GM12878 (cell line): ENCODE measurements around the gene BOD1L2. TPM values are rescaled to one million over a fixed set of nuclear protein-coding genes. Genes with fewer than 3 reads are reported as not detected.

ENCODE experiments used
- ATAC-seq: fragments of 200-7000 bp; cut with Tn5 transposase; 3 replicates; pipeline ENCODE4 v1.9.1; 2020; ENCODE audit warnings: mild to moderate bottlenecking, moderate library complexity
- BruUV-seq: library from RNA; stranded (reverse); fragments of 400-500 nt; replicated peaks from 2 replicates; lab custom pipeline; 2021; lab: Mats Ljungman, UMichigan
- CTCF ChIA-PET: fragments of 300-600 bp; sonication (Branson Sonifier 250); formaldehyde crosslinking; extraction: SDS; loops from one replicate; lab custom pipeline; 2021; ENCODE audit warnings: inconsistent platforms; lab: Yijun Ruan, JAX
- POLR2A ChIA-PET: fragments of 350-600 bp; formaldehyde crosslinking; extraction: SDS; loops from one replicate; lab custom pipeline; 2021; ENCODE audit warnings: inconsistent platforms; lab: Charles Lee
- RAD21 ChIA-PET: fragments of 300-600 bp; sonication (Branson Sonifier 250); formaldehyde crosslinking; loops from one replicate; lab custom pipeline; 2023; ENCODE audit warnings: antibody characterized with exemption; ENCODE audit not compliant: unreplicated experiment; lab: Charles Lee
- SMC1A ChIA-PET: fragments of 300-600 bp; sonication (Branson Sonifier 250); formaldehyde crosslinking; loops from one replicate; lab custom pipeline; 2023; ENCODE audit not compliant: unreplicated experiment, uncharacterized antibody; lab: Charles Lee
- DNase-seq: peaks from one replicate; pipeline ENCODE4 v3.0.0-alpha.2; 2011; ENCODE audit warnings: low read depth, low spot score
- FAIRE-seq: peaks from 3 replicates; lab custom pipeline; 2011; peaks lifted over from hg19 to GRCh38; lab: Jason Lieb, UNC
- H2AFZ ChIP-seq: 2 replicates; pipeline ENCODE4 v1.6.0; 2011; ENCODE audit warnings: low read depth, low read length, control low read depth; ENCODE audit not compliant: control insufficient read depth
- H3K27ac ChIP-seq: 2 replicates; pipeline ENCODE4 v1.5.1; 2011; ENCODE audit warnings: control low read depth; ENCODE audit not compliant: control insufficient read depth, insufficient read depth
- H3K27me3 ChIP-seq, 2 experiments: replicated peaks in 1 of 2; 2 replicates each; pipeline versions ENCODE4 v1.6.0 to v1.6.1; 2011; ENCODE audit warnings: low read length in 1 of 2; ENCODE audit not compliant: control insufficient read depth in 2 of 2, insufficient read depth in 2 of 2
- H3K36me3 ChIP-seq, 2 experiments: 2 replicates each; pipeline ENCODE4 v1.5.1; 2011; ENCODE audit warnings: low read length in 1 of 2; ENCODE audit not compliant: control insufficient read depth in 2 of 2, insufficient read depth in 2 of 2
- H3K4me1 ChIP-seq: 2 replicates; pipeline ENCODE4 v1.6.1; 2011; ENCODE audit warnings: mild to moderate bottlenecking, low read length, moderate library complexity, mixed read lengths; ENCODE audit not compliant: control insufficient read depth, insufficient read depth
- H3K4me2 ChIP-seq: 2 replicates; pipeline ENCODE4 v1.6.0; 2011; ENCODE audit warnings: control low read depth; ENCODE audit not compliant: control insufficient read depth, insufficient read depth
- H3K4me3 ChIP-seq: fragments of 200-600 bp; sonication (generic); 2 replicates; pipeline ENCODE4 v1.5.1; 2016
- H3K79me2 ChIP-seq: 2 replicates; pipeline ENCODE4 v1.6.0; 2011; ENCODE audit warnings: low read length; ENCODE audit not compliant: control insufficient read depth, insufficient read depth
- H3K9ac ChIP-seq: 2 replicates; pipeline ENCODE4 v1.8.0; 2011; ENCODE audit warnings: low read length, control low read depth, mixed read lengths; ENCODE audit not compliant: control insufficient read depth, insufficient read depth
- H3K9me3 ChIP-seq: replicated peaks from 3 replicates; pipeline ENCODE4 v1.5.1; 2011; ENCODE audit warnings: mild to moderate bottlenecking, low read length; ENCODE audit not compliant: control insufficient read depth, insufficient read depth
- H4K20me1 ChIP-seq: 2 replicates; pipeline ENCODE4 v1.6.0; 2011; ENCODE audit not compliant: control insufficient read depth, insufficient read depth
- ASH2L ChIP-seq: fragments of 300-600, 200-600 bp; sonication (generic); IDR thresholded peaks from 2 replicates; pipeline ENCODE4 v1.6.1; 2017; ENCODE audit warnings: low read depth, mild to moderate bottlenecking, borderline replicate concordance
- CREM ChIP-seq: IDR thresholded peaks from 2 replicates; pipeline ENCODE4 v1.6.1; 2014; ENCODE audit warnings: antibody characterized with exemption, low read depth
- JUND ChIP-seq: IDR thresholded peaks from 2 replicates; pipeline ENCODE4 v1.6.1; 2012; ENCODE audit warnings: low read depth, mild to moderate bottlenecking, low read length, improper control_type of control experiment, moderate library complexity
- MEF2B ChIP-seq: fragments of 450-650 bp; IDR thresholded peaks from 2 replicates; pipeline ENCODE4 v1.6.1; 2018; ENCODE audit warnings: mild to moderate bottlenecking, moderate library complexity; ENCODE audit not compliant: partially characterized antibody, poor library complexity, severe bottlenecking
- NFIC ChIP-seq: IDR thresholded peaks from 2 replicates; pipeline ENCODE4 v1.6.1; 2012; ENCODE audit warnings: low read depth, mild to moderate bottlenecking, inconsistent platforms, low read length, moderate library complexity
- RB1 ChIP-seq: fragments of 450-650 bp; formaldehyde crosslinking; IDR thresholded peaks from 2 replicates; pipeline ENCODE4 v1.6.1; 2017; ENCODE audit warnings: mild to moderate bottlenecking, borderline replicate concordance
- SMAD1 ChIP-seq: fragments of 450-650 bp; IDR thresholded peaks from 2 replicates; pipeline ENCODE4 v1.6.1; 2018; ENCODE audit warnings: mild to moderate bottlenecking, low read depth; ENCODE audit not compliant: partially characterized antibody
- SMC3 ChIP-seq: IDR thresholded peaks from 2 replicates; pipeline ENCODE4 v1.6.1; 2011; ENCODE audit warnings: low read length, improper control_type of control experiment, borderline replicate concordance
- TBL1XR1 ChIP-seq: IDR thresholded peaks from 2 replicates; pipeline ENCODE4 v1.6.1; 2012; ENCODE audit warnings: low read depth, low read length, improper control_type of control experiment
- TCF3 ChIP-seq: IDR thresholded peaks from 2 replicates; pipeline ENCODE4 v1.6.1; 2012; ENCODE audit warnings: low read depth, mild to moderate bottlenecking, low read length, borderline replicate concordance; ENCODE audit not compliant: insufficient read depth
- ZNF274 ChIP-seq: IDR thresholded peaks from one replicate; pipeline ENCODE4 v1.8.0; 2011; ENCODE audit not compliant: insufficient read length, insufficient read depth
- WGBS: methylation state at CpG from one replicate; pipeline ENCODE4 v1.1.6; 2016; ENCODE audit warnings: low lambda C conversion rate; ENCODE audit not compliant: insufficient replicate concordance, insufficient coverage; ENCODE audit errors: missing lambda C conversion rate; 5-methylcytosine and 5-hydroxymethylcytosine counted together
- in situ Hi-C: fragments of 300-500 bp; cut with MboI; formaldehyde crosslinking; loops from 9 replicates; pipeline ENCODE4 v1.14.3; 2018; ENCODE audit warnings: mixed read lengths
- intact Hi-C: fragments of 100-400 bp; cut with micrococcal nuclease; formaldehyde crosslinking; loops from one replicate; pipeline ENCODE4 v1.14.2; 2022; ENCODE audit not compliant: unreplicated experiment
- polyA plus RNA-seq, 11 experiments: library from polyadenylated mRNA; depleted of rRNA in 4 of 11; unstranded in 6 of 11; stranded (reverse) in 5 of 11; fragments of >200 nt; fragmentation: Nextera tagmentation in 4 of 11; fragmentation: Illumina TruSeq in 1 of 11; extraction: Ambion mirVana in 4 of 11; extraction: Trizol in 1 of 11; gene quantifications; 1 replicate in 1 of 11; 2 replicates in 10 of 11; pipeline versions ENCODE4 v1.2.1 to v1.2.3, GENCODE V29; 2011 to 2016; ENCODE audit warnings: inconsistent platforms in 2 of 11, missing spikeins in 2 of 11, low read depth in 1 of 11
- total RNA-seq, 4 experiments: library from RNA; depleted of rRNA in 3 of 4; stranded (reverse); fragments of >200 nt in 3 of 4; fragmentation: Illumina TruSeq in 1 of 4; extraction: Trizol in 1 of 4; gene quantifications; 2 replicates each; pipeline versions ENCODE4 v1.2.1 to v1.2.3, GENCODE V29; 2013 to 2021
- TF ChIP-seq, protein P1 (sequence below), 3 experiments: IDR thresholded peaks in 2 of 3; conservative IDR thresholded peaks in 1 of 3; 2 replicates each; pipeline ENCODE4 v1.5.1; 2011; ENCODE audit warnings: low read depth in 3 of 3, low read length in 3 of 3, mild to moderate bottlenecking in 3 of 3, control low read depth in 2 of 3, moderate library complexity in 2 of 3, inconsistent platforms in 1 of 3, mixed read lengths in 1 of 3; ENCODE audit not compliant: control insufficient read depth in 2 of 3, insufficient read depth in 1 of 3; ENCODE audit errors: extremely low read depth in 1 of 3
- TF ChIP-seq, protein P2 (sequence below): fragments of 450-650 bp; IDR thresholded peaks from 2 replicates; pipeline ENCODE4 v1.6.1; 2017; ENCODE audit warnings: borderline replicate concordance

BOD1L2 gene
- total and polyA plus RNA-seq, 10 of the 15 experiments (the other 5 are each of a cell fraction or from before 2014, with no cell fraction given), result not detected

DNA sequence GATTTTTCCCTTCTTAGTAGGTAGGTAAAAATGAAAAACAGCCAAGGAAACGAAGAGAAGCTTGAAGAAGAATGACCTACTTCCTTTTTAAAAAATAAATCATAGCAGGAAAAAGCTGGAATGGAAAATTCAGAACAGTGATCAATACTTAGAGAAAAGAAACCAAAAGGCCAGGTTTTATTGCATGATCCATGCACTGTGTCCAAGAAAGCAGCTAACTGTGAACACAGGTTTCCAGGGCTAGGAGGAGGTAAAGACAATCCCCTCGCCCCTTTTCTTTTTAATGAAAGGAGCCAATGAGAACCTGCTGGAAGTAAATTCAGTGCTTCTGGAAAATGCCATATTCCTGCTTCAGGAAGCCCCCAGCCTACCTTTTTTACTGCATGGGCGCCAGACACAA, 47.2 kb downstream of the BOD1L2 start:
- Histone ChIP-seq H2AFZ (no peak overlapping the region), H3K27ac (no peak overlapping the region), H3K36me3 (no peaks in the 10 kb centered on the region), H3K27me3 (no peaks in the 10 kb centered on the region; a peak in 1 of 4 replicates), H3K4me3 (no peak overlapping the region), H4K20me1 (no peaks in the 10 kb centered on the region), H3K4me2 (no peak overlapping the region), H3K9ac (no peak overlapping the region), H3K79me2 (no peaks in the 10 kb centered on the region), H3K4me1 (no peaks in the 10 kb centered on the region), H3K9me3 (no peaks in the 10 kb centered on the region)
- TF ChIP-seq SMC3 (no peak), ZNF274 (no peak), NFIC (no peak), MEF2B (no peak), JUND (no peak), ASH2L (no peak), TCF3 (no peak), RB1 (no peak), TBL1XR1 (no peak), CREM (no peak), SMAD1 (no peak)
- TF ChIP-seq, protein P1, sequence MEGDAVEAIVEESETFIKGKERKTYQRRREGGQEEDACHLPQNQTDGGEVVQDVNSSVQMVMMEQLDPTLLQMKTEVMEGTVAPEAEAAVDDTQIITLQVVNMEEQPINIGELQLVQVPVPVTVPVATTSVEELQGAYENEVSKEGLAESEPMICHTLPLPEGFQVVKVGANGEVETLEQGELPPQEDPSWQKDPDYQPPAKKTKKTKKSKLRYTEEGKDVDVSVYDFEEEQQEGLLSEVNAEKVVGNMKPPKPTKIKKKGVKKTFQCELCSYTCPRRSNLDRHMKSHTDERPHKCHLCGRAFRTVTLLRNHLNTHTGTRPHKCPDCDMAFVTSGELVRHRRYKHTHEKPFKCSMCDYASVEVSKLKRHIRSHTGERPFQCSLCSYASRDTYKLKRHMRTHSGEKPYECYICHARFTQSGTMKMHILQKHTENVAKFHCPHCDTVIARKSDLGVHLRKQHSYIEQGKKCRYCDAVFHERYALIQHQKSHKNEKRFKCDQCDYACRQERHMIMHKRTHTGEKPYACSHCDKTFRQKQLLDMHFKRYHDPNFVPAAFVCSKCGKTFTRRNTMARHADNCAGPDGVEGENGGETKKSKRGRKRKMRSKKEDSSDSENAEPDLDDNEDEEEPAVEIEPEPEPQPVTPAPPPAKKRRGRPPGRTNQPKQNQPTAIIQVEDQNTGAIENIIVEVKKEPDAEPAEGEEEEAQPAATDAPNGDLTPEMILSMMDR (IDR thresholded peaks at IDR 0.05 in 2 of 3, conservative IDR thresholded peaks at IDR 0.05 in 1 of 3; ENCODE audit: control insufficient read depth in 2 of 3, extremely low read depth in 1 of 3, insufficient read depth in 1 of 3, low read depth in 3 of 3, low read length in 3 of 3), result no peak
- TF ChIP-seq, protein P2, sequence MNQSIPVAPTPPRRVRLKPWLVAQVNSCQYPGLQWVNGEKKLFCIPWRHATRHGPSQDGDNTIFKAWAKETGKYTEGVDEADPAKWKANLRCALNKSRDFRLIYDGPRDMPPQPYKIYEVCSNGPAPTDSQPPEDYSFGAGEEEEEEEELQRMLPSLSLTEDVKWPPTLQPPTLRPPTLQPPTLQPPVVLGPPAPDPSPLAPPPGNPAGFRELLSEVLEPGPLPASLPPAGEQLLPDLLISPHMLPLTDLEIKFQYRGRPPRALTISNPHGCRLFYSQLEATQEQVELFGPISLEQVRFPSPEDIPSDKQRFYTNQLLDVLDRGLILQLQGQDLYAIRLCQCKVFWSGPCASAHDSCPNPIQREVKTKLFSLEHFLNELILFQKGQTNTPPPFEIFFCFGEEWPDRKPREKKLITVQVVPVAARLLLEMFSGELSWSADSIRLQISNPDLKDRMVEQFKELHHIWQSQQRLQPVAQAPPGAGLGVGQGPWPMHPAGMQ, result no peak
- ChIA-PET RAD21 (no interaction called here), POLR2A (no interaction called here), CTCF (no interaction called here), SMC1A (no interaction called here)
- FAIRE-seq (no peak), DNase-seq (no peak), ATAC-seq (no peak)
- no TSS peak for BruUV-seq
- intact Hi-C loops, result no loop called here
- in situ Hi-C loops, result no loop called here
- 0% methylated on average over 3 of the region's 3 CpGs for WGBS
